Psoas muscle (tissue), 8 donors: ENCODE data around the gene GPR68. TPM values are rescaled to one million over a fixed set of nuclear protein-coding genes. Genes with fewer than 3 reads are reported as not detected.

Experiments
- ATAC-seq, 4 donors: fragments of 200-7000 bp; cut with Tn5 transposase; one replicate each; pipeline ENCODE4 v1.9.1; 2020; ENCODE audit warnings: moderate library complexity in 3 of 4, mild to moderate bottlenecking in 2 of 4
- DNase-seq, 2 donors: peaks; one replicate each; pipeline ENCODE4 v3.0.0-alpha.2; 2020
- H3K27ac ChIP-seq: fragments of 200-600 bp; one replicate; pipeline ENCODE4 v1.8.0; 2022
- H3K27me3 ChIP-seq, 3 donors: fragments of 200-600 bp in 1 of 3; one replicate each; pipeline versions ENCODE4 v1.6.1 to v1.8.0; 2013 to 2022; ENCODE audit warnings: low read length in 2 of 3, mild to moderate bottlenecking in 2 of 3, moderate library complexity in 1 of 3; ENCODE audit not compliant: insufficient read depth in 3 of 3
- H3K36me3 ChIP-seq, 2 donors: fragments of 200-600 bp in 1 of 2; one replicate each; pipeline versions ENCODE4 v1.6.1 to v1.8.0; 2013 to 2022; ENCODE audit warnings: low read depth in 1 of 2, mild to moderate bottlenecking in 1 of 2, moderate library complexity in 1 of 2; ENCODE audit not compliant: insufficient read depth in 1 of 2
- H3K4me1 ChIP-seq: fragments of 200-600 bp; one replicate; pipeline ENCODE4 v1.8.0; 2022
- H3K4me3 ChIP-seq: fragments of 200-600 bp; one replicate; pipeline ENCODE4 v1.8.0; 2022; ENCODE audit warnings: mild to moderate bottlenecking
- H3K9me3 ChIP-seq: fragments of 200-600 bp; one replicate; pipeline ENCODE4 v1.8.0; 2022
- CTCF ChIP-seq: fragments of 200-600 bp; IDR thresholded peaks from one replicate; pipeline ENCODE4 v1.8.0; 2022; ENCODE audit warnings: antibody characterized with exemption
- WGBS, 3 donors: extraction: QIAGEN DNeasy Blood & Tissue Kit; methylation state at CpG; one replicate each; pipeline versions ENCODE4 v1.1.6 to v1.1.7; 2013; 5-methylcytosine and 5-hydroxymethylcytosine counted together
- intact Hi-C, 2 donors: fragments of 100-400 bp; cut with DNase I; formaldehyde crosslinking; loops; one replicate each; pipeline versions ENCODE4 v1.11.0 to v1.14.2; 2022
- polyA plus RNA-seq, 3 donors: library from polyadenylated mRNA; stranded (reverse); fragments of 200-250 nt; gene quantifications; one replicate each; pipeline ENCODE4 v1.2.3, GENCODE V29; 2013
- total RNA-seq, 4 donors: library from RNA; stranded (reverse); fragmentation: NEBNext Ultra II Directional in 2 of 4; extraction: Animal tissue kit (Norgen Biotek cat#: 25700) in 2 of 4; gene quantifications; one replicate each; pipeline versions ENCODE4 v1.2.1 to v1.2.4, GENCODE V29; 2021 to 2023
- donor health status: healthy with polysubstance abuse.
- donor health status: DM: no; HTN: no; CAD: no; lungs with moderate emphysema.
- donor health status: Bipolar disorder and iron deficiency.
- donor health status: healthy.
- donor health status: DM: yes; HTN: yes; CAD: no.
- donor health status: DM: no; HTN: no; CAD: no.
- donor health status: DM: no; HTN: no; CAD: no.
- donor health status: DM: yes; HTN: yes; CAD: no.

GPR68 gene
- total and polyA plus RNA-seq, 7 donors = 0.03 to 0.27 (median 0.16) TPM; not detected in 1

DNA sequence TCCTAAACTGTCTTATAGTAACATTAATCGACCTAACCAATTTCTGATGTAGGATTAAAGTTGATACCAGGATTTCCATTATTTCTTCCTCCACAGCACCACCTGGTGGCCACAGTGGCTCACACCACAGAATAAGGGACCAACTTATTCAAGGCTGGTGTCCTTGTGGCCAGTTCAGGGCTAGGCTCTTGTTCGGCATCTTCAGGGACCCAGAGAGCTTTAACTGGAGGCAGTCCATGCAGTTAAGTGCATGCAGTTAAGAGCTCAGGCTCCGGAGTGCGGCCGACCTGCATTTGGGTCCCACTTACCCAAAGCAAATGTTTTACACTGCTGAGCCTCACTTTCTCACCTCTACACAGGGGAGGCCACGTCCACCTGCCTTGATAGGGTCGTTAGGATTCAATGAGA, 42.0 kb upstream of the GPR68 start:
- WGBS, 3 donors = 38 to 46% (median 38%) methylated on average over 7 of the region's 7 CpGs
- TF ChIP-seq CTCF = peak; percentile 87
- H3K9me3 ChIP-seq = no peaks in the 10 kb centered on the region
- H3K27ac ChIP-seq = no peak overlapping the region
- peak; percentile 66 to 83 (median 75) for ATAC-seq
- peaks cover 0 to 4% of the 10 kb centered on the region in 2 donors for H3K36me3 ChIP-seq
- H3K27me3 ChIP-seq = no peaks in the 10 kb centered on the region
- intact Hi-C loops = loop anchor here (2.0 to 5.0 kb wide), 3 partner anchors 109 to 379 kb away; no protein-coding TSS in a partner anchor
- no peak overlapping the region for H3K4me3 ChIP-seq
- DNase-seq = peak; percentile 76 to 77
- H3K4me1 ChIP-seq = no peaks in the 10 kb centered on the region

- Histone ChIP-seq H3K36me3 (peaks cover 0 to 4% of the 10 kb centered on the region in 2 donors), H3K9me3 (no peaks in the 10 kb centered on the region), H3K4me1 (no peaks in the 10 kb centered on the region), H3K4me3 (no peak overlapping the region), H3K27ac (no peak overlapping the region), H3K27me3 (no peaks in the 10 kb centered on the region)
- intact Hi-C loops = loop anchor here (5.0 kb wide), 2 partner anchors 108 to 378 kb away; no protein-coding TSS in a partner anchor
- DNase-seq (no peak), ATAC-seq (no peak)
- TF ChIP-seq CTCF = no peak
- 81 to 82% (median 82%) methylated on average over 14 of the region's 14 CpGs for WGBS, 3 donors
Measured at GRCh38 chr14:91284791-91285548, 40.5 kb upstream of the GPR68 start.

- ATAC-seq = no peak
- H3K4me1 ChIP-seq = no peaks in the 10 kb centered on the region
- no peak for DNase-seq
- no peaks in the 10 kb centered on the region for H3K9me3 ChIP-seq
- intact Hi-C loops = no loop called here
- no peak for TF ChIP-seq CTCF
- H3K4me3 ChIP-seq = no peak overlapping the region
- WGBS, 3 donors = 79 to 89% (median 83%) methylated on average over 13 of the region's 13 CpGs
- peaks cover 0 to 4% of the 10 kb centered on the region in 2 donors for H3K36me3 ChIP-seq
- no peaks in the 10 kb centered on the region for H3K27me3 ChIP-seq
- no peak overlapping the region for H3K27ac ChIP-seq
Measured at GRCh38 chr14:91284146-91284790, 39.8 kb upstream of the GPR68 start.

- WGBS, 3 donors = 93 to 98% (median 96%) methylated on average over 4 of the region's 4 CpGs
- Histone ChIP-seq H3K27ac (no peak overlapping the region), H3K4me3 (no peak overlapping the region), H3K27me3 (no peaks in the 10 kb centered on the region), H3K4me1 (no peaks in the 10 kb centered on the region), H3K9me3 (no peaks in the 10 kb centered on the region), H3K36me3 (peaks cover 0 to 4% of the 10 kb centered on the region in 2 donors)
- no peak for ATAC-seq
- TF ChIP-seq CTCF = no peak
- intact Hi-C loops = no loop called here
- no peak for DNase-seq
Measured at GRCh38 chr14:91283666-91284065, 39.2 kb upstream of the GPR68 start.
